Prostate gland (tissue), 2 donors: Measurements from ENCODE around the gene CRADD. TPM values are rescaled to one million over a fixed set of nuclear protein-coding genes. Genes with fewer than 3 reads are reported as not detected.
"Not testable (repeated sequence)": the region's sequence is repeated elsewhere in the genome, so short reads cannot be mapped to it uniquely, and the experiment has no call there.

Experiments
- DNase-seq: peaks from one replicate; pipeline ENCODE4 v3.0.0-alpha.2; 2019; ENCODE audit warnings: low spot score
- H3K27ac ChIP-seq, 2 donors: fragments of 200-600 bp; sonication (generic); 2 replicates each; pipeline ENCODE4 v1.5.1; 2017 to 2019
- H3K27me3 ChIP-seq: fragments of 200-600 bp; sonication (generic); replicated peaks from 2 replicates; pipeline ENCODE4 v1.5.1; 2019; ENCODE audit not compliant: insufficient read depth
- H3K36me3 ChIP-seq, 2 donors: fragments of 200-600 bp; sonication (generic); 1 replicate in 1 of 2; 2 replicates in 1 of 2; pipeline versions ENCODE4 v1.5.1 to v1.8.1; 2017 to 2019
- H3K4me1 ChIP-seq: fragments of 200-600 bp; sonication (generic); replicated peaks from 2 replicates; pipeline ENCODE4 v1.5.1; 2019
- H3K4me3 ChIP-seq, 2 donors: fragments of 200-600 bp; sonication (generic); 2 replicates each; pipeline ENCODE4 v1.5.1; 2017 to 2019
- H3K9me3 ChIP-seq: fragments of 200-600 bp; sonication (generic); 2 replicates; pipeline ENCODE4 v1.5.1; 2017
- POLR2A ChIP-seq: fragments of 450-650 bp; IDR thresholded peaks from one replicate; pipeline ENCODE4 v1.6.1; 2016; ENCODE audit warnings: antibody characterized with exemption, mild to moderate bottlenecking
- POLR2AphosphoS5 ChIP-seq: sonication (generic); formaldehyde crosslinking; IDR thresholded peaks from one replicate; pipeline ENCODE4 v1.6.1; 2017; ENCODE audit warnings: antibody characterized with exemption
- WGBS: methylation state at CpG from one replicate; pipeline ENCODE4 v1.1.5; 2018; 5-methylcytosine and 5-hydroxymethylcytosine counted together
- intact Hi-C: fragments of 100-400 bp; cut with DNase I; formaldehyde crosslinking; loops from one replicate; pipeline ENCODE4 v1.14.2; 2022
- total RNA-seq, 2 donors: library from RNA; depleted of rRNA; stranded (reverse); fragments of >200 nt; gene quantifications; one replicate each; pipeline ENCODE4 v1.1.0, GENCODE V29; 2016
- TF ChIP-seq, protein P1 (sequence below), 4 experiments: fragments of 200-600 bp in 2 of 4; fragments of 450-650 bp in 2 of 4; sonication (generic) in 2 of 4; IDR thresholded peaks; 1 replicate in 3 of 4; 2 replicates in 1 of 4; pipeline ENCODE4 v1.5.1; 2016 to 2019; ENCODE audit warnings: antibody characterized with exemption in 4 of 4, mild to moderate bottlenecking in 2 of 4, moderate library complexity in 2 of 4

The CRADD gene
- total RNA-seq, 2 donors from 2014 or later = 38.9 to 42.4 TPM

DNA sequence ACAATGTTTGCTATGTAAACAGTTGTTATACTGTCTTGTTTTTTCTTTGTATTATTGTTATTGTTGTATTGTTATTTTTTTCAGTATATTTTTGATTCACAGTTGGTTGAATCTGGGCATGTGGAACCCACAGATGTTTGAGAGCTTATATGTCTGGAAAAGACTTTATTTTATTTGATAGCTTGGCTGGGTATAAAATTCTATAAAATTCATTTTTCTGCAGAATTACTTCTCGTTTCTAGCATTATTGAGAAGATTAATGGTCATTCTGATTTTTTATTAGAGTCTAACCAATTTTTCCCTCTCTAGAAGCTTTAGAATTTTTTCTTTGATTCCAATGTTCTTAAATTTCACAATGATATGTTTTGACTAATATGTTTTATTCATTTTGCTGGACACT is 188.6 kb downstream of the CRADD start:
- no peak for DNase-seq
- Histone ChIP-seq H3K27ac (no peak overlapping the region), H3K9me3 (no peaks in the 10 kb centered on the region), H3K4me3 (no peak overlapping the region), H3K4me1 (no peaks in the 10 kb centered on the region), H3K27me3 (no peaks in the 10 kb centered on the region), H3K36me3 (no peaks in the 10 kb centered on the region)
- TF ChIP-seq POLR2A = no peak
- TF ChIP-seq, protein P1, sequence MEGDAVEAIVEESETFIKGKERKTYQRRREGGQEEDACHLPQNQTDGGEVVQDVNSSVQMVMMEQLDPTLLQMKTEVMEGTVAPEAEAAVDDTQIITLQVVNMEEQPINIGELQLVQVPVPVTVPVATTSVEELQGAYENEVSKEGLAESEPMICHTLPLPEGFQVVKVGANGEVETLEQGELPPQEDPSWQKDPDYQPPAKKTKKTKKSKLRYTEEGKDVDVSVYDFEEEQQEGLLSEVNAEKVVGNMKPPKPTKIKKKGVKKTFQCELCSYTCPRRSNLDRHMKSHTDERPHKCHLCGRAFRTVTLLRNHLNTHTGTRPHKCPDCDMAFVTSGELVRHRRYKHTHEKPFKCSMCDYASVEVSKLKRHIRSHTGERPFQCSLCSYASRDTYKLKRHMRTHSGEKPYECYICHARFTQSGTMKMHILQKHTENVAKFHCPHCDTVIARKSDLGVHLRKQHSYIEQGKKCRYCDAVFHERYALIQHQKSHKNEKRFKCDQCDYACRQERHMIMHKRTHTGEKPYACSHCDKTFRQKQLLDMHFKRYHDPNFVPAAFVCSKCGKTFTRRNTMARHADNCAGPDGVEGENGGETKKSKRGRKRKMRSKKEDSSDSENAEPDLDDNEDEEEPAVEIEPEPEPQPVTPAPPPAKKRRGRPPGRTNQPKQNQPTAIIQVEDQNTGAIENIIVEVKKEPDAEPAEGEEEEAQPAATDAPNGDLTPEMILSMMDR (IDR thresholded peaks at IDR 0.05) = no peak
- no peak for TF ChIP-seq POLR2AphosphoS5
- intact Hi-C loops = no loop called here
- WGBS = 93% methylated on average over 1 of the region's 1 CpG

DNA sequence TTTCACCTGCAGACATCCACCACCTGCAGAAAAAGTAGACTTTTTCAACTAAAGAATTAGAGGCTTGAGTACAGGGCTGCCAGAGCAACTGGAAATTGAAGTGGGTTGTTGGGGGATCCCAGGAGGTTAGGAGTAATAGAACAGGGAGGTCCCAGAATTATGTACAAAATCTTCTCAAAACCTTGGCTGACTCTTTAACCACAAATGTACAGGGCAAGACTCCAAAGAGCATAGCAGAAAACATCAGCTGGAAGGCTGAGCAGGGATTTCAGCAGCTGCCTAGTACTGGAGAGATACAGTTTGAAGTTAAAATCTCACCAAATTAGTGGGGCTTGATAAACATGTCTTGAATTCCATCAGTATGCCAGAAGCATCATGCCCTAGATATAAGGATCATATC is 191.6 kb downstream of the CRADD start:
- DNase-seq = no peak
- Histone ChIP-seq H3K9me3 (no peaks in the 10 kb centered on the region), H3K36me3 (no peaks in the 10 kb centered on the region), H3K27ac (no peak overlapping the region), H3K27me3 (no peaks in the 10 kb centered on the region), H3K4me1 (no peaks in the 10 kb centered on the region), H3K4me3 (no peak overlapping the region)
- intact Hi-C loops = no loop called here
- TF ChIP-seq, protein P1 (IDR thresholded peaks at IDR 0.05) = no peak
- TF ChIP-seq POLR2A (no peak), POLR2AphosphoS5 (no peak)

DNA sequence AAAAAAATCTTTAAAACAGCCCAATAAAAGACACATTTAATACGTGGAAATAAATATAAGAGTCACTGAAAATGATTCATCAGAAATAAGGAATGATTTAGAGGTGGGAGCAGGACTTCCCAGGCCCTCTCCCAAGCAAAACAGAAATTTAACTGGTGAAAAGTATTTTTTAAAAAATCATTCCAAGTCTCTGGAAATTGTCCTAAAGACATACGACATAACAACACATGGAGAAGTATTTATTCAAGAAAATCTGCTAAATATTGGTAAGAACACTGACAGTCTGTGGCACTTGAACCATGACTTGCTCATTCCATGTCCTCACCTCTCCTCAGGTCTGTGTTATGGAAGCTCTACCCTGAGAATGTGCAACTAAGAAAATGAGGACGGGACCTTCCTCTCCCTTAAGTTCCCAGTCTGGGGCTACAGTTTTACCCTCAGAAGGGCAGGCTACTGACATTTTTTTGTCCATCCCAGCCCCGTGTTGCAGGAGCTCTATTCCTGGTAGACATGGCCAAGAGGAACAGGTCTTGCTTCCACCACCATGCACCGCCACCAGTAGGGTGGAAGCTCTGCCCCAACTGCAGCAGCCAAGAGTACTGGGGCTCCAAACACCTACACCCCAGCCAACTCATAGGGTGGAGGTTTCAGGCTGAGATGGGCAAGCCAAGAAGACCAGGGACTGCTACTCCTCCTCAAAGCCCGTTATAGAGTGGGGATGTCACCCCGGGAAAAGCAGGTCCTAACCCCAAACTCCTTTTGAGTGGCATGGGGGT is 193.0 kb downstream of the CRADD start:
- WGBS = 83% methylated on average over 7 of the region's 7 CpGs
- no peaks in the 10 kb centered on the region for H3K36me3 ChIP-seq
- H3K4me1 ChIP-seq = no peaks in the 10 kb centered on the region
- no peaks in the 10 kb centered on the region for H3K27me3 ChIP-seq
- no peak for DNase-seq
- intact Hi-C loops = no loop called here
- no peaks in the 10 kb centered on the region for H3K9me3 ChIP-seq
- no peak for TF ChIP-seq POLR2AphosphoS5
- TF ChIP-seq, protein P1 (IDR thresholded peaks at IDR 0.05) = no peak
- no peak for TF ChIP-seq POLR2A
- H3K4me3 ChIP-seq = no peak overlapping the region
- H3K27ac ChIP-seq = no peak overlapping the region

- H3K27me3 ChIP-seq, H3K9me3 ChIP-seq, H3K4me1 ChIP-seq, H3K4me3 ChIP-seq, intact Hi-C loops, H3K27ac ChIP-seq, DNase-seq, H3K36me3 ChIP-seq: not testable (repeated sequence)
- WGBS = 74% methylated on average over 1 of the region's 1 CpG
Observed at GRCh38 chr12:93871566-93871965, 194.4 kb downstream of the CRADD start.

DNA sequence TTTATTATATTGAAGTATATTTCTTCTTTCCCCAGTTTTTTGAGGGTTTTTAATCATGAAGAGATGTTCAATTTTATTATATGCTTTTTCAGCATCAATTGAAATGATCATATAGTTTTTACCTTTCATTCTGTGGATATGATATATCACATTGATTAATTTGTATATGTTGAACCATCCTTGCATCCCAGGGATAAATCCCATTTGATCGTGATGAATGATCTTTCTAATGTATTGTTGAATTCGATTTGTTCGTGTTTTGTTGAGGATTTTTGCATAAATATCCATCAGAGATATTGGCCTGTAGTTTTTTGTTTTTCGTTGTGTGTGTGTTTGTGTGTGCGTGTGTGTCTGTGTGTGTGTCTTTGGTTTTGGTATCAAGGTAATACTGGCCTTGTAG is 196.4 kb downstream of the CRADD start:
- WGBS = 100% methylated on average over 5 of the region's 5 CpGs
- TF ChIP-seq, protein P1 (IDR thresholded peaks at IDR 0.05) = no peak
- TF ChIP-seq POLR2AphosphoS5 = no peak
- no peak for TF ChIP-seq POLR2A
- no peak overlapping the region for H3K27ac ChIP-seq
- H3K4me3 ChIP-seq = no peak overlapping the region
- no peak for DNase-seq
- H3K4me1 ChIP-seq = no peaks in the 10 kb centered on the region
- H3K36me3 ChIP-seq = no peaks in the 10 kb centered on the region
- H3K27me3 ChIP-seq = no peaks in the 10 kb centered on the region
- H3K9me3 ChIP-seq = no peaks in the 10 kb centered on the region
- intact Hi-C loops = no loop called here
